22Rv1 (cell line): ENCODE measurements around the gene RPRD1A.
"Not testable (repeated sequence)": the region's sequence is repeated elsewhere in the genome, so short reads cannot be mapped to it uniquely, and the experiment has no call there.

Experiments
- H3K27ac ChIP-seq: fragments of 450-650 bp; 2 replicates; pipeline ENCODE4 v1.5.1; 2017
- ZFX ChIP-seq: fragments of 450-650 bp; IDR thresholded peaks from 2 replicates; pipeline ENCODE4 v1.6.1; 2017; ENCODE audit warnings: antibody characterized with exemption, borderline replicate concordance
- TF ChIP-seq, protein P1 (sequence below): fragments of 450-650 bp; IDR thresholded peaks from 2 replicates; pipeline ENCODE4 v1.5.1; 2017; ENCODE audit warnings: mild to moderate bottlenecking

Gene RPRD1A, protein sequence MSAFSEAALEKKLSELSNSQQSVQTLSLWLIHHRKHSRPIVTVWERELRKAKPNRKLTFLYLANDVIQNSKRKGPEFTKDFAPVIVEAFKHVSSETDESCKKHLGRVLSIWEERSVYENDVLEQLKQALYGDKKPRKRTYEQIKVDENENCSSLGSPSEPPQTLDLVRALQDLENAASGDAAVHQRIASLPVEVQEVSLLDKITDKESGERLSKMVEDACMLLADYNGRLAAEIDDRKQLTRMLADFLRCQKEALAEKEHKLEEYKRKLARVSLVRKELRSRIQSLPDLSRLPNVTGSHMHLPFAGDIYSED

DNA sequence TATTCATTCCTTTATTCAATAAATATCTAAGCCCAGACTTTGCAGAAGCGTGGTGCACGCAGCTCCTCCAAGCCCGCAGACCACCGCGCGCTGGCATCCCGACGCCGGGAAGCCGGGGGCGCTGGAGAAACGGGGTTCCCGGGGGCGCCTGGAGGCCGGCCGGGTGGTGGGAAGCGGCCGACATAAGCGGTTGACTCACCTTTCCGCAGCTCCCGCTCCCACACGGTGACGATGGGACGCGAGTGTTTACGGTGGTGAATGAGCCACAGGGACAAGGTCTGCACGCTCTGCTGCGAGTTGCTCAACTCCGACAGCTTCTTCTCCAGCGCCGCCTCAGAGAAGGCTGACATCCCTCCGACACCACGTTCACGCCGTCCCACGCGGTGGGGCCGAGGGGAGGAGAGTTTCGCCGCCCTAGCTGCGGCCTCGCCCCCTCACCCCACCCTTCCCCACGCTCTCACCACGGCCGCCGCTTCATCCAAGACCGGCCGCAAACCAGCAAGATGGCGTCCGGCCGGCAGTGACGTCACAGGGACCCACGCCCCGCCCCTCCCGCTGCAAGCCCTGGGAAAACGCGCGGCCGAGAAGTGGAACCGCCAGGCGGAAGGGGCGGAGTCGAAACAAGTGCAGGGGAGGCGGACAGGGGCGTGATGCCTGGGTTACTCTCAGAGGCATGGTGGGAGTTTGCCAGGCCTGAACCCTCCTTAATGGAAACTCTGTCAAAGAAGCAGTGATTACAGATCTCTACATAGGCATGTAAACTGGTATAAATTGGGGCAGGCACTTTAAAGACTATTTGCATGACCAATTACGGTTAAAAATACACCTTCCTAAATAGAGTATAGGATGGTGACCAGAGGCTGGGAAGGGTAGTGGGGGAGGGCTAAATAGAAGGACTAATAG is at the start of gene RPRD1A:
RPRD1A (minus strand) TSS at position 505 of the 903 bp plus-strand sequence; CDS start at position 350, 155 bp downstream.
- TF ChIP-seq, protein P1, sequence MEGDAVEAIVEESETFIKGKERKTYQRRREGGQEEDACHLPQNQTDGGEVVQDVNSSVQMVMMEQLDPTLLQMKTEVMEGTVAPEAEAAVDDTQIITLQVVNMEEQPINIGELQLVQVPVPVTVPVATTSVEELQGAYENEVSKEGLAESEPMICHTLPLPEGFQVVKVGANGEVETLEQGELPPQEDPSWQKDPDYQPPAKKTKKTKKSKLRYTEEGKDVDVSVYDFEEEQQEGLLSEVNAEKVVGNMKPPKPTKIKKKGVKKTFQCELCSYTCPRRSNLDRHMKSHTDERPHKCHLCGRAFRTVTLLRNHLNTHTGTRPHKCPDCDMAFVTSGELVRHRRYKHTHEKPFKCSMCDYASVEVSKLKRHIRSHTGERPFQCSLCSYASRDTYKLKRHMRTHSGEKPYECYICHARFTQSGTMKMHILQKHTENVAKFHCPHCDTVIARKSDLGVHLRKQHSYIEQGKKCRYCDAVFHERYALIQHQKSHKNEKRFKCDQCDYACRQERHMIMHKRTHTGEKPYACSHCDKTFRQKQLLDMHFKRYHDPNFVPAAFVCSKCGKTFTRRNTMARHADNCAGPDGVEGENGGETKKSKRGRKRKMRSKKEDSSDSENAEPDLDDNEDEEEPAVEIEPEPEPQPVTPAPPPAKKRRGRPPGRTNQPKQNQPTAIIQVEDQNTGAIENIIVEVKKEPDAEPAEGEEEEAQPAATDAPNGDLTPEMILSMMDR, result no peak
- no peak for TF ChIP-seq ZFX
- peak within 1 kb of the TSS; percentile 83 for H3K27ac ChIP-seq

DNA sequence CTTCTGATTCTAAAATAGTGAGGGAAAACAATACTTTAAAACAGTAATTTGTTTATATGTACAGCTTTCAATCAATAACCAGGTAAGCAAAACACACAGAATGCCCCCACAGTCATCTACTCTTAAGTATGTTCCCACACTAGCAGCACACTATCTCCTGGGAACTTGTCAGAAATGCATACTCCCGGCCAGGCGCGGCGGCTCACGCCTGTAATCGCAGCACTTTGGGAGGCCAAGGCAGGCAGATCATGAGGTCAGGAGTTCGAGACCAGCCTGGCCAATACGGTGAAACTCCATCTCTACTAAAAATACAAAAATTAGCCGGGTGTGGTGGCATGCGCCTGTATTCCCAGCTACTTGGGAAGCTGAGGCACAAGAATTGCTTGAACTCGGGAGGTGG is 49.4 kb upstream of the RPRD1A start:
- H3K27ac ChIP-seq, result not testable (repeated sequence)

DNA sequence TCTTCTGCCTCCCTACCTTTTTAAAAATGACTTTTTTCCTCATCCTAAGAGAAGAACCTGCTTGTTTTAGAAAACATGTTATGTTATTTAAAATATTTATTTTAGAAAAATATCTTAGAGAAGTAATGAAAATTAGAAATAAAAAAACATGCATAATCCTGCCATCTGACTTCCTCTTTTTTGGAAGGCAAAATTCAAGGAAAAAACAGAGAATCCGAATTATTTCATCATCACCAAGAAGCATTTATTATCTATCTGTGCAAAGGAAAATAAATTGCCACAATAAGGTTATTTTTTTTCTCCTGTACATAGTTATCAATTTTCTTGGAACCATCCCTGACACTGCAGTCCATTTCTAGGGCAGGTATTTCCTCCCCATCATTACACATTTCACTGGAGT is 47.4 kb upstream of the RPRD1A start:
- peak overlapping the region; percentile 31 for H3K27ac ChIP-seq

DNA sequence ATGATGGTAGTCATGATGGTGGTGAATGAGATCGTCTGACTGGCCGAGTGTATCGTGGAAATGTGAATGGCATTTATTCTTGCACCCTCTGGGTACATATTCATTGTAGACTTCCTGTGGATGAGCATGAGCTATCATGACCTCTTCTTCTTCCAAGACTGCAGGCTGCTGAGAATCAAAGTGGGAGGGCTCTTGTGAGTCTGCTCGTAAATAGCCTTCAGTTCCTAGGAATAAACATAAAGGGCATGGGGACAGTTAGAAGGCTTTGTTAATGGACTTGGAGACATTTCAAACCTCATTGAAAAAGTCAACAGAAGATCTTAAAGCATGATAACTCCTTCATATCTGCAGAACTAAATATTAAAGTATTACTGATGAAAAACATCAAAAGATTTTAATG is 46.9 kb upstream of the RPRD1A start:
- TF ChIP-seq ZFX, result no peak
- TF ChIP-seq, protein P1, result no peak
- H3K27ac ChIP-seq, result peak overlapping the region; percentile 31

More for the DNA sequence above, 47.4 kb upstream of the RPRD1A start:
- no peak for TF ChIP-seq ZFX
- TF ChIP-seq, protein P1, result no peak

DNA sequence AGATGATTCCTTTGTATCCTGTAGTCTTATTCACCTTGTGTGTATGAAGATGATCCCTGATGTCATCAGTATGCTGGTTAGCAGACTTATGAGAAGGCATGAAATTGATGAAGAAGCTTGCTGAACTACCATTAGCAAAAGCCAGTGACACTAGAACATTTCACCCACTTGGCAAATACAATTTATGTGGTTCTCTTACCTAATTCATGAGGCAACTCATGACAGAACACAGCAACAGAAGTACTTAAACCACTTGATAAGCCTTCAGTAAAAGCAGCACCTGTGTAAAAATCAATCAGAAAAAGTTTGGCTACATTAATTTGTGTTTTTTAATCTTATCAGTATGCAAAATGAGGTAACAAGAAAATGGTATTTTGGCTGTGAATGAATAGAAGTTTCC is 44.9 kb upstream of the RPRD1A start:
- no peak overlapping the region for H3K27ac ChIP-seq
- TF ChIP-seq, protein P1, result no peak
- TF ChIP-seq ZFX, result no peak

DNA sequence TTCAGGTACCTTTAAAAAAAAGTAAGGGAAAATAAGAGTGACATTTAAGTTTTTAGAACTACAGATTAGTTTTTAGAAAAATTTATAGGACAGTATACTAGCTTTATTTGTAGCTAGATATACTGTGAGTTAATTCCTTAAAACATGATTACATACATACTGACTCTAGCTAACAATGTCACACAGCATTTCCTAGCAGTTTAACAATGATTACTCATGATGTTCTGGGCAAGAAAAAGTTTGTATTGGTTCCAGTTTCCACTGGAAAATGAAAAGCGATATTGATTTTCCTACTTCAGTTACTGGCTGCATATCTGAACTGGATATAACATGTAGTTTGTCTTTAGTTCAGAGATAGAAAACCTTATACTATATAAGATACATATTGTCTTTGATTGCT is 42.4 kb upstream of the RPRD1A start:
- no peak for TF ChIP-seq ZFX
- TF ChIP-seq, protein P1, result no peak
- peak overlapping the region; percentile 54 for H3K27ac ChIP-seq

DNA sequence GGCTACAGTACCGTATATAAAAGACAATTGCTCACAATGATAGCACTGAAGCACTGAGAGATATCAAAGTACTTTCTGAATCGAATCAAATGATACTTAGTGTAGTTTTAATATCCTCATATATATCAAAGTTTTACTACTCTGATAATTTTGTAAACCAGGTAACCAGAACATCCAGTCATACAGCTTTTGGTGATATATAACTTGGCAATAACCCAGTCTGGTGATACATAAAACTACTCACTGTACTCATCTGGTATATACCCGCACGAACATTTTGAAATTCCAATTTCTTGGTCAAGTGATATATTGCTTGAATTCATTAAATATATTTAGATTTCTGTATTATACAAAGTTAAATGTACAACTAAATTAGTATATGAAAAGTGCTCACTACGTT is 41.2 kb upstream of the RPRD1A start:
- H3K27ac ChIP-seq, result peak overlapping the region; percentile 54
- no peak for TF ChIP-seq ZFX
- TF ChIP-seq, protein P1, result no peak
